Smooth muscle cell (in vitro differentiated cells): ENCODE data around the gene C2CD2. TPM values are rescaled to one million over a fixed set of nuclear protein-coding genes. Genes with fewer than 3 reads are reported as not detected.

ENCODE experiments used
- DNase-seq: peaks from one replicate; lab custom pipeline; 2025; ENCODE audit not compliant: unreplicated experiment; lab: John Stamatoyannopoulos, UW
- H2AFZ ChIP-seq: fragments of 200-600 bp; sonication (generic); 2 replicates; pipeline ENCODE4 v1.6.0; 2016; ENCODE audit warnings: antibody characterized with exemption, low read depth, mild to moderate bottlenecking
- H3F3A ChIP-seq: fragments of 200-600 bp; sonication (generic); 2 replicates; pipeline ENCODE4 v1.6.0; 2017; ENCODE audit warnings: antibody characterized with exemption, low read depth
- H3K27ac ChIP-seq: fragments of 200-600 bp; sonication (generic); 2 replicates; pipeline ENCODE4 v1.5.1; 2016; ENCODE audit warnings: low read depth, mild to moderate bottlenecking
- H3K27me3 ChIP-seq: fragments of 200-600 bp; sonication (generic); 2 replicates; pipeline ENCODE4 v1.6.1; 2016; ENCODE audit warnings: low read depth, mild to moderate bottlenecking
- H3K36me3 ChIP-seq: fragments of 200-600 bp; sonication (generic); 2 replicates; pipeline ENCODE4 v1.5.1; 2016; ENCODE audit warnings: low read depth
- H3K4me1 ChIP-seq: fragments of 200-600 bp; sonication (generic); 2 replicates; pipeline ENCODE4 v1.5.1; 2016; ENCODE audit warnings: low read depth
- H3K4me2 ChIP-seq: fragments of 200-600 bp; sonication (generic); 2 replicates; pipeline ENCODE4 v1.6.0; 2016; ENCODE audit warnings: mild to moderate bottlenecking
- H3K4me3 ChIP-seq: fragments of 200-600 bp; sonication (generic); 2 replicates; pipeline ENCODE4 v1.5.1; 2016; ENCODE audit warnings: mild to moderate bottlenecking
- H3K79me2 ChIP-seq: fragments of 200-600 bp; sonication (generic); 2 replicates; pipeline ENCODE4 v1.6.0; 2016; ENCODE audit warnings: low read depth, mild to moderate bottlenecking
- H3K9ac ChIP-seq: fragments of 200-600 bp; sonication (generic); 2 replicates; pipeline ENCODE4 v1.6.0; 2016; ENCODE audit warnings: low read depth
- H3K9me3 ChIP-seq: fragments of 200-600 bp; sonication (generic); replicated peaks from 2 replicates; pipeline ENCODE4 v1.5.1; 2016; ENCODE audit warnings: low read depth
- H4K20me1 ChIP-seq: fragments of 200-600 bp; sonication (generic); 2 replicates; pipeline ENCODE4 v1.6.0; 2016; ENCODE audit warnings: low read depth
- CTCF ChIP-seq: fragments of 200-600 bp; sonication (generic); IDR thresholded peaks from 2 replicates; pipeline ENCODE4 v1.5.1; 2017; ENCODE audit warnings: borderline replicate concordance, mild to moderate bottlenecking, antibody characterized with exemption; ENCODE audit not compliant: insufficient read depth, poor library complexity, severe bottlenecking
- WGBS: methylation state at CpG from one replicate; pipeline ENCODE4 v1.1.7; 2016; ENCODE audit warnings: low lambda C conversion rate; 5-methylcytosine and 5-hydroxymethylcytosine counted together
- polyA plus RNA-seq: library from polyadenylated mRNA; unstranded; fragments of >200 nt; fragmentation: Nextera tagmentation; extraction: Ambion mirVana; gene quantifications from 2 replicates; pipeline ENCODE4 v1.2.1, GENCODE V29; 2016
- total RNA-seq: library from RNA; depleted of rRNA; stranded (reverse); fragments of >200 nt; gene quantifications from 2 replicates; pipeline ENCODE4 v1.2.3, GENCODE V29; 2014

C2CD2 gene
- total and polyA plus RNA-seq, 2 experiments from 2014 or later, result 3.4 to 6.1 TPM

GRCh38 chr21:41861987-41862386 is 91.8 kb downstream of the C2CD2 start:
- H4K20me1 ChIP-seq, result peaks cover 18% of the 10 kb centered on the region
- no peak for DNase-seq
- H3K9ac ChIP-seq, result no peak overlapping the region
- peaks cover 5% of the 10 kb centered on the region for H3K79me2 ChIP-seq
- no peak overlapping the region for H3K27ac ChIP-seq
- no peak overlapping the region for H3K4me3 ChIP-seq
- no peaks in the 10 kb centered on the region for H3F3A ChIP-seq
- H3K4me2 ChIP-seq, result no peak overlapping the region
- no peaks in the 10 kb centered on the region for H3K4me1 ChIP-seq
- no peak overlapping the region for H2AFZ ChIP-seq
- TF ChIP-seq CTCF, result no peak
- WGBS, result 85% methylated on average over 17 of the region's 17 CpGs
- H3K9me3 ChIP-seq, result no peaks in the 10 kb centered on the region
- no peaks in the 10 kb centered on the region for H3K36me3 ChIP-seq
- H3K27me3 ChIP-seq, result no peaks in the 10 kb centered on the region

GRCh38 chr21:41861255-41861654 is 92.6 kb downstream of the C2CD2 start:
- WGBS, result 85% methylated on average over 4 of the region's 4 CpGs
- H4K20me1 ChIP-seq, result peaks cover 16% of the 10 kb centered on the region
- no peak for TF ChIP-seq CTCF

GRCh38 chr21:41859297-41859980 is 94.4 kb downstream of the C2CD2 start:
- no peak for TF ChIP-seq CTCF
- Histone ChIP-seq H3K9me3 (no peaks in the 10 kb centered on the region), H3K36me3 (no peaks in the 10 kb centered on the region), H2AFZ (no peak overlapping the region), H3F3A (no peaks in the 10 kb centered on the region), H3K9ac (no peak overlapping the region), H3K4me1 (no peaks in the 10 kb centered on the region), H3K79me2 (no peaks in the 10 kb centered on the region), H4K20me1 (peaks cover 11% of the 10 kb centered on the region), H3K27ac (no peak overlapping the region), H3K27me3 (no peaks in the 10 kb centered on the region), H3K4me2 (no peak overlapping the region), H3K4me3 (no peak overlapping the region)
- WGBS, result 96% methylated on average over 23 of the region's 23 CpGs
- no peak for DNase-seq

More at GRCh38 chr21:41861255-41861654, 92.6 kb downstream of the C2CD2 start:
- Histone ChIP-seq H3K9ac (no peak overlapping the region), H3K4me1 (no peaks in the 10 kb centered on the region), H3K27me3 (no peaks in the 10 kb centered on the region), H3K4me2 (no peak overlapping the region), H3K79me2 (peaks cover 5% of the 10 kb centered on the region), H3K36me3 (no peaks in the 10 kb centered on the region), H3F3A (no peaks in the 10 kb centered on the region), H3K27ac (no peak overlapping the region), H3K4me3 (no peak overlapping the region), H3K9me3 (no peaks in the 10 kb centered on the region), H2AFZ (no peak overlapping the region)
- DNase-seq, result no peak
